Measurements from ENCODE around the gene SET.
A peak's percentile ranks its signal among the peaks of the same experiment; 100 is the strongest.
"Not testable (repeated sequence)": the region's sequence is repeated elsewhere in the genome, so short reads cannot be mapped to it uniquely, and the experiment has no call there.

Gene SET

GRCh38 chr9:128687453-128687852 lies 1.6 kb upstream of the SET start:
- DNase-seq (ENCODE audit: low spot score) = no peak

GRCh38 chr9:128689293-128689774 lies 312 bp downstream of the SET start:
- no peak for DNase-seq (ENCODE audit: low spot score)

GRCh38 chr9:128689820-128690683 lies 1.0 kb downstream of the SET start:
- DNase-seq (ENCODE audit: low spot score) = peak; percentile 85

GRCh38 chr9:128690684-128691034 lies 1.6 kb downstream of the SET start:
- DNase-seq (ENCODE audit: low spot score) = no peak

DNA sequence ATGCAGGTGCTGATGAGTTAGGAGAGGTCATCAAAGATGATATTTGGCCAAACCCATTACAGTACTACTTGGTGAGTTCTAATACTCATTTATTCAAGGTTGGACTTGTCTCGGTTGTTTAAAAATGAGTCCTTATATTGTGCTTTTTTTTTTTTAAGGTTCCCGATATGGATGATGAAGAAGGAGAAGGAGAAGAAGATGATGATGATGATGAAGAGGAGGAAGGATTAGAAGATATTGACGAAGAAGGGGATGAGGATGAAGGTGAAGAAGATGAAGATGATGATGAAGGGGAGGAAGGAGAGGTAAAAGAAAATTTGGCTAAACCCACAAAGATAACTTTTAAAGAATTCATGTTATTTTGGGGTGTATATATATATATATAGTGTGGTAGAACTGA lies 4.7 kb downstream of the SET start:
- not testable (repeated sequence) for DNase-seq (ENCODE audit: low spot score)

GRCh38 chr9:128694344-128694743 lies 5.3 kb downstream of the SET start:
- no peak for DNase-seq (ENCODE audit: low spot score)

- DNase-seq (ENCODE audit: low spot score) = no peak
Observed at GRCh38 chr9:128696923-128697707, 8.1 kb downstream of the SET start.

DNA sequence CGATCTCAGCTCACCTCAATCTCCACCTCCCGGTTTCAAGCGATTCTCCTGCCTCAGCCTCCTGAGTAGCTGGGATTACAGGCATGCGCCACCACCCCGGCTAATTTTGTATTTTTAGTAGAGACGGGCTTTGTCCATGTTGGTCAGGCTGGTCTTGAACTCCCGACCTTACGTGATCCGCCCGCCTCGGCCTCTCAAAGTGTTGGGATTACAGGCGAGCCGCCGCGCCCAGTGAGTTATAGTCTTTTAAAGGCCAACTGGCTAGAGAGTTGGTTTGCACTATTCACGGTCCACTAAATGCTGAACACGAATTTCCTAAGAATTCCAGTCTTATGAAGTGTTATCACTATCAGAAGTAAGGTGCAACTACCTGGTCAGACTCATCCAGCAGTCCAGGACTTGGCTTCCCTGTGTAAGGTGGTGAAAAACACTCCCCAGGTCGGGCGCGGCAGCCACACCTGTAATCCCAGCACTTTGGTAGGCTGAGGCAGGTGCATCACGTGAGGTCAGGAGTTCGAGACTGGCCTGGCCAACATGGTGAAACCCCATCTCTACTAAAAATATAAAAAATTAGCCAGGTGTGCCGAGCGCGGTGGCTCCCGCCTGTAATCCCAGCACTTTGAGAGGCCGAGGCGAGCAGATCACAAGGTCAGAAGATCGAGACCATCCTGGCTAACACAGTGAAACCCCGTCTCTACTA lies 10.2 kb downstream of the SET start:
- not testable (repeated sequence) for DNase-seq (ENCODE audit: low spot score)

GRCh38 chr9:128701227-128701854 lies 12.3 kb downstream of the SET start:
- no peak for DNase-seq (ENCODE audit: low spot score)

- DNase-seq (ENCODE audit: low spot score) = peak; percentile 96
Observed at GRCh38 chr9:128702445-128702948, 13.5 kb downstream of the SET start, which contains the start of gene PKN3. Gene PKN3 (plus strand): TSS chr9:128702503. CDS start chr9:128702916, 413 bp downstream.

DNA sequence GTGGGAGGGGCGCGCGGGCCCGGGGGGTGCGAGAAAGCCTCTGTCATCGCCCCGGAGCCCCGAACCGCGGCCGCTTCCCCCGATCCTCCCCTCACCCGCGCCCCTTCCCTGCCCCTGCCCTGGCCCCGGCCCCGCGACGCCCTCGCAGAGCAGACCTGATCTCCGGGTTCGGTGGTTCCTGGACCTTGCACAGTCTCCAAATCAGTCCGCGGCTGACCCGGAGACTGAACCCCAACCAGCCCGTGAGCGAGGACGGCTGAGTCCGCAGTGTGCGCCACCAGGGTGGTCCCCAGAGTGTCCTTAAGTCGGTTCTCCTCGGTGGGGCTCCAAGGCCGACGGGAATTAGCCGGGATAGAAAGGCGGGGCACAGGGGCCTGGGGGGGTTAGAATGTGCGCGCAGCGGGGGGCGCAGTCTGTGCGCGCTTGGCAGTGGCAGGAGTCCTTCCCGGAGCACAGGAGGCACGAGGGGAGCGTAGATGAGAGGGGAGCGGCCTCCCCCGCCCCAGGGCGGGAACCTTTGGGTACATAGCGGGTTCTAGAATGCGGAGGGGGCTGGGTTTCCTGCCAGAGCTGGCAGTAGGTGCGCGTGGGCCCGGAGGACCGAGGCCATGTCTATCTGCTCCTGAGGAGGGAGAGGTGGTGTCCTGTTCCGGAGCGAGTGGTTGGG lies 14.1 kb downstream of the SET start:
- DNase-seq (ENCODE audit: low spot score) = peak; percentile 35

DNA sequence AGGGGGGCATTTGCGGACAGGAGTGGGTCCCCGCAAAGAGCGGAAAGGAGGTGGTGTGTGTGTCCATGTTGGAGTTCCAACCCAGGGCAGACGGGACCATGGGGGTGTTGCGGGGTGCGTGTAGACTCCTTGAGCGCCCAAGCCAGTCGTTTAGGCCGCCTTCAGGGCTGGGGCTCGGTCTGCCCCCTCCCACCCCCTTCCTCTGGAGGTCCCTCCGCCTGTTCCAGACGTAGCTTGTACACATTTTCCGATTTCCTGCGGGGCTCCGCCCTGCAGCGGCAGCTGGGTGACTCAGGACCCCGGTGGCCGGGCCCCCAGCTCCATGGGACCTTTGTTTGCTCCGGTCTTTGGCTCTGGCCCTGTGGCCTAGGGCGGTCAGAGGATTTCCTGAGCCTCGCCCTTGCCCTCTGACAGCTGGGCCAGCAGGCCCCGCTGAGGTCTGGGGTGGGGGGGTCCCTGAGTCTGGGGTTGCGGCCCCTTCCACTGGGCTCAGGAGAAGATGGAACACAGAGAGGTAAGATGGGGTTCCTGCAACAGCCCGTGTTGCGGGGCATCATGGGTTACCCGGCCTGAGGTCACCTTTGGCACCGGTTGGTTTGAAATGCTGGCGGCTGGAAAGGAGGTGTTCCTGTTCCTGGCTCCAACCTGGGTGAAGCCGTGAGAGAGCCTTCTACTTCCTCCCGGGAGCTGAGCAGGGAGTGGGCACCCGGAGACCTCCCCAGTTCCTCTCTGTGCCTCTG lies 14.8 kb downstream of the SET start:
- DNase-seq (ENCODE audit: low spot score) = no peak

- no peak for DNase-seq (ENCODE audit: low spot score)
Observed at GRCh38 chr9:128704356-128704670, 15.3 kb downstream of the SET start.

DNA sequence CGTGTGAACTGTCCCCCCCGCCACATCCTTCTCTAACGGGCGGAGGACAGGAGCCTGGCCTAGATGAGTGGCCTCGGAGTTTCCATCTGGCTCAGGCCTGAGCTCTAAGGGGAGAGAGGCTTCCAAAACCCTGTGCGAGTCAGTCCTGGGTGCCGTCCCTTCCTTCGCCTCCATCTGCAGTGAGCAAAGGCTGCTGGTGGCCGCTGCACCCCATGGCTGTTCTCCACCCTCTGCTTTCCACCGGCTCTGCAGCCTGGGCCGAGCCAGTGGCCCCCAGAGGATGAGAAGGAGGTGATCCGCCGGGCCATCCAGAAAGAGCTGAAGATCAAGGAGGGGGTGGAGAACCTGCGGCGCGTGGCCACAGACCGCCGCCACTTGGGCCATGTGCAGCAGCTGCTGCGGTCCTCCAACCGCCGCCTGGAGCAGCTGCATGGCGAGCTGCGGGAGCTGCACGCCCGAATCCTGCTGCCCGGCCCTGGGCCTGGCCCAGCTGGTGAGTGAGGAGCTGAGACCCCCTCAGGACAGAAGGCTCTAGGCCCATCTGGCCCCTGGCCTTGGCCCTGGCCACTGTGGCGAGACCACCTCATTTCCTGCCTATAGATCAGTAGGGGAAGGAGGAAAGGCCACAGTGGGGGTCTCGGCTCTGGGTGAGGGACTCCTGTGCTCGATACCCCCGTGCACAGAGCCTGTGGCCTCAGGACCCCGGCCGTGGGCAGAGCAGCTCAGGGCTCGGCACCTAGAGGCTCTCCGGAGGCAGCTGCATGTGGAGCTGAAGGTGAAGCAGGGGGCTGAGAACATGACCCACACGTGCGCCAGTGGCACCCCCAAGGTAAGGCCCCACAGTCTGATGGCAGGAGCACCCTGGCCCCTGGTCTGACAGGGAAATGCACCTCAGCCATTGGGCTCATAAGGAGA lies 16.3 kb downstream of the SET start:
- no peak for DNase-seq (ENCODE audit: low spot score)

- DNase-seq (ENCODE audit: low spot score) = no peak
Observed at GRCh38 chr9:128706045-128706444, 17.0 kb downstream of the SET start.

DNA sequence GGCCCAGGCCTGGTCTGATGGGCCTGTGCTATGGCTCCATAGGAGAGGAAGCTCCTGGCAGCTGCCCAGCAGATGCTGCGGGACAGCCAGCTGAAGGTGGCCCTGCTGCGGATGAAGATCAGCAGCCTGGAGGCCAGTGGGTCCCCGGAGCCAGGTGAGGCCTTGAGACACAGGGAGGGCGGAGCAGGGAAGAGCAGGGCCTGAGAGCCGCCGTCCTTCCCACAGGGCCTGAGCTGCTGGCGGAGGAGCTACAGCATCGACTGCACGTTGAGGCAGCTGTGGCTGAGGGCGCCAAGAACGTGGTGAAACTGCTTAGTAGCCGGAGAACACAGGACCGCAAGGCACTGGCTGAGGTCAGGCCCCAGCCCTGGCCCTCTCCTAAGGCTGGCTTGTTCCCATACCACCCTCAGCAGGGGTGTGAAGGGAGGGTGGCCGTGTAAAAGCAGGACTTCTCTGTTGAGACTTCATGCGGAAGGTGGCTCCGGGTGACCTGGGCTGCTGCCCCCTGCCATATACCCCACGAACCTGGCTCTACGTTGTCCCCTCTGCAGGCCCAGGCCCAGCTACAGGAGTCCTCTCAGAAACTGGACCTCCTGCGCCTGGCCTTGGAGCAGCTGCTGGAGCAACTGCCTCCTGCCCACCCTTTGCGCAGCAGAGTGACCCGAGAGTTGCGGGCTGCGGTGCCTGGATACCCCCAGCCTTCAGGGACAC lies 17.8 kb downstream of the SET start:
- DNase-seq (ENCODE audit: low spot score) = no peak

DNA sequence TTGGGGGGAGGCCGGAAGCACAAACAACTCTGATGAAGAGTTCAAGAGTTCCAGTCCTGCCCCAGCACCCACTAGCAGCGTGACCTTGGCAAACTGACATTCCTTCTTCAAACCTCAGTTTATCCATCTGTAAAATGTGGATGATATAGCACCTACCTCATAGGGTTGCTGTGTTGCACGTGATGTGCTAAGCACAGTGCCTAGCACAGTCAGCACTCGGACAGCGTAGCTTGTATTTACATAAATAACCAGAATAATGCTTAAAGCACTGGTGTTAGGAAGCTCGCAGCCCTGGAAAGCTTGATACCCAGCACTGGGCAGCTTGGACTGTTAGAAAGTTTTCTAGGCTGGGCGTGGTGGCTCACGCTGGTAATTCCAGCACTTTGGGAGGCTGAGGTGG lies 18.4 kb downstream of the SET start:
- DNase-seq (ENCODE audit: low spot score) = no peak

- no peak for DNase-seq (ENCODE audit: low spot score)
Observed at GRCh38 chr9:128712451-128713410, 23.7 kb downstream of the SET start.
